SK-N-MC (cell line): ENCODE results near the gene VSIG10.

Experiments
- DNase-seq: peaks from one replicate; pipeline ENCODE4 v3.0.0-alpha.2; 2011; ENCODE audit warnings: low read depth, low spot score
- H3K27ac ChIP-seq: fragments of 200-600 bp; sonication (generic); 2 replicates; pipeline ENCODE4 v1.5.1; 2016; ENCODE audit warnings: mixed run types
- H3K36me3 ChIP-seq: fragments of 200-600 bp; sonication (generic); 2 replicates; pipeline ENCODE4 v1.6.1; 2017; ENCODE audit warnings: antibody characterized with exemption, low read length, mixed read lengths; ENCODE audit not compliant: insufficient read depth
- H3K4me3 ChIP-seq: fragments of 200-600 bp; sonication (generic); 2 replicates; pipeline ENCODE4 v1.5.1; 2016
- H3K9ac ChIP-seq: fragments of 200-600 bp; sonication (generic); 2 replicates; pipeline ENCODE4 v1.8.0; 2017; ENCODE audit warnings: mixed run types, mixed read lengths; ENCODE audit not compliant: insufficient read length
- H3K9me3 ChIP-seq: fragments of 200-600 bp; sonication (generic); 2 replicates; pipeline ENCODE4 v1.6.1; 2017; ENCODE audit warnings: low read depth, mild to moderate bottlenecking, antibody characterized with exemption, low read length, moderate library complexity, mixed read lengths
- EZH2 ChIP-seq: fragments of 200-600 bp; sonication (generic); IDR thresholded peaks from one replicate; pipeline ENCODE4 v1.6.1; 2017; ENCODE audit warnings: antibody characterized with exemption
- FOXP2 ChIP-seq: optimal IDR thresholded peaks from 2 replicates; pipeline ENCODE3; 2011; ENCODE audit warnings: mild to moderate bottlenecking, moderate library complexity; ENCODE audit not compliant: insufficient read depth; ENCODE audit errors: extremely low read length, control extremely low read depth
- POLR2AphosphoS5 ChIP-seq: IDR thresholded peaks from 2 replicates; pipeline ENCODE4 v1.6.1; 2012; ENCODE audit warnings: mild to moderate bottlenecking, low read depth, low read length, borderline replicate concordance

Gene VSIG10

GRCh38 chr12:118122264-118122663 lies 18.5 kb upstream of the VSIG10 start:
- no peak overlapping the region for H3K4me3 ChIP-seq
- TF ChIP-seq POLR2AphosphoS5 (no peak), EZH2 (no peak), FOXP2 (no peak)
- DNase-seq, result no peak
- H3K9ac ChIP-seq, result no peak overlapping the region
- no peaks in the 10 kb centered on the region for H3K36me3 ChIP-seq
- no peak overlapping the region for H3K27ac ChIP-seq
- no peaks in the 10 kb centered on the region for H3K9me3 ChIP-seq

GRCh38 chr12:118120579-118121363 lies 17.0 kb upstream of the VSIG10 start:
- Histone ChIP-seq H3K4me3 (no peak overlapping the region), H3K27ac (0 out of 2 replicates have a peak overlapping the region, but pooled peaks have one; percentile 1), H3K9me3 (no peaks in the 10 kb centered on the region), H3K36me3 (no peaks in the 10 kb centered on the region), H3K9ac (no peak overlapping the region)
- TF ChIP-seq EZH2 (no peak), FOXP2 (no peak), POLR2AphosphoS5 (no peak)
- DNase-seq, result no peak

GRCh38 chr12:118119449-118119879 lies 15.7 kb upstream of the VSIG10 start:
- no peak for TF ChIP-seq FOXP2
- TF ChIP-seq POLR2AphosphoS5, result no peak
- TF ChIP-seq EZH2, result no peak
- Histone ChIP-seq H3K9ac (no peak overlapping the region), H3K4me3 (no peak overlapping the region), H3K9me3 (no peaks in the 10 kb centered on the region), H3K27ac (no peak overlapping the region), H3K36me3 (no peaks in the 10 kb centered on the region)
- no peak for DNase-seq

- H3K9me3 ChIP-seq, result no peaks in the 10 kb centered on the region
- H3K4me3 ChIP-seq, result no peak overlapping the region
- DNase-seq, result no peak
- H3K27ac ChIP-seq, result no peak overlapping the region
- no peak overlapping the region for H3K9ac ChIP-seq
- no peak for TF ChIP-seq FOXP2
- no peak for TF ChIP-seq POLR2AphosphoS5
- no peak for TF ChIP-seq EZH2
- no peaks in the 10 kb centered on the region for H3K36me3 ChIP-seq
Observed at GRCh38 chr12:118109088-118109487, 5.3 kb upstream of the VSIG10 start.

- H3K36me3 ChIP-seq, result no peaks in the 10 kb centered on the region
- DNase-seq, result no peak
- H3K4me3 ChIP-seq, result no peak overlapping the region
- H3K27ac ChIP-seq, result no peak overlapping the region
- TF ChIP-seq POLR2AphosphoS5 (no peak), FOXP2 (no peak), EZH2 (no peak)
- no peak overlapping the region for H3K9ac ChIP-seq
- H3K9me3 ChIP-seq, result no peaks in the 10 kb centered on the region
Observed at GRCh38 chr12:118107694-118108093, 3.9 kb upstream of the VSIG10 start.

- Histone ChIP-seq H3K36me3 (no peaks in the 10 kb centered on the region), H3K9ac (no peak overlapping the region), H3K9me3 (no peaks in the 10 kb centered on the region), H3K27ac (no peak overlapping the region), H3K4me3 (no peak overlapping the region)
- DNase-seq, result no peak
- no peak for TF ChIP-seq EZH2
- TF ChIP-seq FOXP2, result no peak
- no peak for TF ChIP-seq POLR2AphosphoS5
Observed at GRCh38 chr12:118107011-118107410, 3.2 kb upstream of the VSIG10 start.

GRCh38 chr12:118103201-118103600 lies 610 bp downstream of the VSIG10 start:
- Histone ChIP-seq H3K9me3 (no peaks in the 10 kb centered on the region), H3K27ac (no peak overlapping the region), H3K4me3 (peak overlapping the region; percentile 77), H3K36me3 (no peaks in the 10 kb centered on the region), H3K9ac (peak overlapping the region; percentile 14)
- TF ChIP-seq POLR2AphosphoS5, result no peak
- no peak for TF ChIP-seq FOXP2
- no peak for TF ChIP-seq EZH2
- DNase-seq, result no peak

- no peaks in the 10 kb centered on the region for H3K36me3 ChIP-seq
- no peaks in the 10 kb centered on the region for H3K9me3 ChIP-seq
- TF ChIP-seq EZH2 (no peak), FOXP2 (no peak), POLR2AphosphoS5 (no peak)
- no peak overlapping the region for H3K9ac ChIP-seq
- H3K27ac ChIP-seq, result no peak overlapping the region
- peak overlapping the region; percentile 77; the same call in 1 of the 2 replicates for H3K4me3 ChIP-seq
- no peak for DNase-seq
Observed at GRCh38 chr12:118102609-118103008, 1.2 kb downstream of the VSIG10 start.

- no peak overlapping the region for H3K4me3 ChIP-seq
- no peak for DNase-seq
- H3K9ac ChIP-seq, result no peak overlapping the region
- TF ChIP-seq FOXP2, result no peak
- TF ChIP-seq EZH2, result no peak
- no peak for TF ChIP-seq POLR2AphosphoS5
- H3K9me3 ChIP-seq, result no peaks in the 10 kb centered on the region
- no peaks in the 10 kb centered on the region for H3K36me3 ChIP-seq
- no peak overlapping the region for H3K27ac ChIP-seq
Observed at GRCh38 chr12:118102070-118102469, 1.7 kb downstream of the VSIG10 start.
